Upper lobe of left lung (tissue), 4 donors: ENCODE results near the gene PPP1R1B.

Experiments
- CTCF ChIP-seq, 6 experiments: fragments of 450-650 bp in 4 of 6; fragments of 200-600 bp in 2 of 6; sonication (generic) in 2 of 6; IDR thresholded peaks; one replicate each; pipeline ENCODE4 v1.5.1; 2016 to 2019; ENCODE audit warnings: antibody characterized with exemption in 6 of 6
- EP300 ChIP-seq, 4 donors: sonication (generic); formaldehyde crosslinking; IDR thresholded peaks; one replicate each; pipeline ENCODE4 v1.5.1; 2017; ENCODE audit warnings: antibody characterized with exemption in 4 of 4, control low read depth in 2 of 4
- POLR2A ChIP-seq, 4 donors: fragments of 450-650 bp; IDR thresholded peaks; one replicate each; pipeline ENCODE4 v1.5.1; 2016 to 2017; ENCODE audit warnings: antibody characterized with exemption in 4 of 4, mild to moderate bottlenecking in 2 of 4

GRCh38 chr17:39633570-39634183 is 6.9 kb downstream of the PPP1R1B start:
- no peak for TF ChIP-seq CTCF (IDR thresholded peaks at IDR 0.05)
- TF ChIP-seq EP300 (IDR thresholded peaks at IDR 0.05): no peak
- no peak for TF ChIP-seq POLR2A (IDR thresholded peaks at IDR 0.05)
